Naive thymus-derived CD4-positive, alpha-beta T cell (primary cell): ENCODE results near the gene EFNA3. TPM values are rescaled to one million over a fixed set of nuclear protein-coding genes. Genes with fewer than 3 reads are reported as not detected.

Experiments
- ATAC-seq: fragments of 150-1000 bp; cut with Tn5 transposase; 2 replicates; pipeline ENCODE4 v1.10.0; 2021; ENCODE audit warnings: mild to moderate bottlenecking, moderate library complexity
- CTCF ChIA-PET: fragments of 350-600 bp; sonication (Branson Sonifier 250); formaldehyde crosslinking; loops from one replicate; lab custom pipeline; 2021; ENCODE audit warnings: antibody characterized with exemption; lab: Charles Lee
- POLR2A ChIA-PET: fragments of 350-600 bp; sonication (Branson Sonifier 250); formaldehyde crosslinking; loops from one replicate; lab custom pipeline; 2021; ENCODE audit warnings: antibody characterized with exemption, inconsistent platforms; lab: Charles Lee
- DNase-seq, 9 donors: peaks; one replicate each; pipeline versions ENCODE4 v3.0.0 to v3.0.0-alpha.2; 2020 to 2022; ENCODE audit warnings: mixed read lengths in 1 of 9
- H3K27ac ChIP-seq: one replicate; pipeline ENCODE4 v1.7.0; 2013; ENCODE audit warnings: mild to moderate bottlenecking, low read depth, low read length, moderate library complexity
- H3K27me3 ChIP-seq, 2 donors: one replicate each; pipeline ENCODE4 v1.7.0; 2013; ENCODE audit warnings: low read length in 2 of 2, mild to moderate bottlenecking in 2 of 2, moderate library complexity in 2 of 2; ENCODE audit not compliant: control insufficient read depth in 2 of 2, insufficient read depth in 2 of 2
- H3K36me3 ChIP-seq, 3 experiments: 1 replicate in 2 of 3; 2 replicates in 1 of 3; pipeline ENCODE4 v1.7.0; 2013; ENCODE audit warnings: low read length in 3 of 3, mild to moderate bottlenecking in 3 of 3, moderate library complexity in 1 of 3; ENCODE audit not compliant: insufficient read depth in 3 of 3, control insufficient read depth in 2 of 3
- H3K4me1 ChIP-seq, 2 donors: one replicate each; pipeline ENCODE4 v1.7.0; 2013; ENCODE audit warnings: low read length in 2 of 2, mild to moderate bottlenecking in 2 of 2, moderate library complexity in 1 of 2; ENCODE audit not compliant: control insufficient read depth in 2 of 2, insufficient read depth in 2 of 2
- H3K4me3 ChIP-seq: 2 replicates; pipeline ENCODE4 v1.7.0; 2013; ENCODE audit warnings: mild to moderate bottlenecking, low read length
- H3K9me3 ChIP-seq, 3 experiments: 1 replicate in 2 of 3; 2 replicates in 1 of 3; pipeline ENCODE4 v1.7.0; 2013; ENCODE audit warnings: low read length in 3 of 3; ENCODE audit not compliant: control insufficient read depth in 2 of 3
- H3K27ac Mint-ChIP-seq, 9 donors: one replicate each; pipeline ENCODE4 v1.8.0; 2020 to 2022; ENCODE audit warnings: mixed read lengths in 9 of 9, mild to moderate bottlenecking in 8 of 9, moderate library complexity in 5 of 9, inconsistent platforms in 2 of 9
- H3K27me3 Mint-ChIP-seq, 5 donors: one replicate each; pipeline ENCODE4 v1.8.0; 2021 to 2022; ENCODE audit warnings: mixed read lengths in 5 of 5, mild to moderate bottlenecking in 1 of 5
- H3K36me3 Mint-ChIP-seq, 5 donors: one replicate each; pipeline ENCODE4 v1.8.0; 2020 to 2022; ENCODE audit warnings: mixed read lengths in 5 of 5, mild to moderate bottlenecking in 3 of 5, inconsistent platforms in 1 of 5
- H3K4me1 Mint-ChIP-seq, 7 donors: one replicate each; pipeline ENCODE4 v1.8.0; 2020 to 2022; ENCODE audit warnings: mixed read lengths in 7 of 7, mild to moderate bottlenecking in 3 of 7, inconsistent platforms in 1 of 7
- H3K4me3 Mint-ChIP-seq, 10 donors: one replicate each; pipeline ENCODE4 v1.8.0; 2020 to 2022; ENCODE audit warnings: mild to moderate bottlenecking in 10 of 10, mixed read lengths in 10 of 10, moderate library complexity in 6 of 10, inconsistent platforms in 2 of 10
- H3K9me3 Mint-ChIP-seq, 11 donors: one replicate each; pipeline ENCODE4 v1.8.0; 2020 to 2022; ENCODE audit warnings: mixed read lengths in 11 of 11, mild to moderate bottlenecking in 4 of 11, inconsistent platforms in 1 of 11, moderate library complexity in 1 of 11
- intact Hi-C, 2 donors: fragments of 100-400 bp; cut with micrococcal nuclease; formaldehyde crosslinking; loops; one replicate each; pipeline ENCODE4 v1.15.1; 2023
- polyA plus RNA-seq, 2 donors: library from polyadenylated mRNA; unstranded; fragments of 300-500 nt; fragmentation: Illumina TruSeq; gene quantifications; one replicate each; pipeline ENCODE4 v1.2.3, GENCODE V29; 2021
- total RNA-seq, 6 experiments: library from RNA in 5 of 6; stranded (reverse) in 5 of 6; gene quantifications; 1 replicate in 5 of 6; 2 replicates in 1 of 6; pipeline ENCODE4 v1.2.3 and lab custom pipeline; 2021 to 2026

The EFNA3 gene
- total and polyA plus RNA-seq, 7 experiments from 2014 or later: 0.42 to 4.0 (median 1.7) TPM

DNA sequence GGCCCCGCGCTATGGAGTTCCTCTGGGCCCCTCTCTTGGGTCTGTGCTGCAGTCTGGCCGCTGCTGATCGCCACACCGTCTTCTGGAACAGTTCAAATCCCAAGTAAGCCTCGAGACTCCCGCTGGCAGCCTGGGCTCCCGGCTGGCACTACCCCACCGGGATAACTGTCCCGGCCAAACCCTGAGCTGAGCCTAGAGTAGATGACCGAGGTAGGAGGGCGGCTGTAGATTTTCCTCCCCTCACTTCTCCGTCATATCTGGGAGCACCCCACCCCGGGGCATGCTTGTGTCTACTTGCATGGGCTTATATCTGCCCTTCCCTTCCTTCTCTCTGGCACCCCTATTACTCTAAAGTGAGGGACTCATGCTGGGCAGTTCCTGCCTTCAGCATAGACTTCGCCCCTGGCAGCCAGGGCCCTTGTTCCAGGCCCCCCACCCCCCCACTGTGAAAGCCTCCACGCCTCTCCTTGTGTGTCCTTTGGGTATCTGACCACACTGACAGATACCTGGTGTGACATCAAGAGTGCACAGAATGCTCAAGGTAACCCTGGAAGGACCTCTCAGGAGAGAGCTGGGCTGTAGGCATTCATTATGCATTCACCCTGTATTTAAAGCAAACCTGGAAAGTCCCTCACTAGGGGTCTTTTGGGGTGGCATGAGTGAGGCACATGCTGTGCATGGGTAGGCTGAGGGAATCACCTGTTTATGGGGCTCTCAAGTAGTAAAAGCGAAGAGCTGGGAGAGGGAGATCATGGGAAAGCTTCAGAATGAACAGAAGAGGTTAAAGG lies 49.5 kb downstream of the EFNA3 start:
- POLR2A ChIA-PET: interaction anchor here (0.5 to 2.1 kb wide), 5 partner anchors 9 to 59 kb away, joined by 3 to 7 read pairs (median 3); partner anchors contain the start of gene KRTCAP2
- no peaks in the 10 kb centered on the region for H3K9me3 Mint-ChIP-seq
- intact Hi-C loops: loop anchor here (1.0 kb wide), 4 partner anchors 7 to 37 kb away; partner anchors contain the start of genes DPM3 (in 1 of the 2) and SLC50A1 (in 1 of the 2)
- no peaks in the 10 kb centered on the region for H3K9me3 ChIP-seq
- H3K27ac Mint-ChIP-seq: peak overlapping the region in 8 of 9 donors; percentile 74 to 96 (median 86)
- peaks cover 24 to 27% of the 10 kb centered on the region in 2 donors for H3K4me1 ChIP-seq
- no peak for ATAC-seq
- peak overlapping the region; percentile 55 for H3K27ac ChIP-seq
- H3K4me3 ChIP-seq: peak overlapping the region; percentile 59
- DNase-seq: peak in 1 of 9 donors; percentile 38
- H3K4me3 Mint-ChIP-seq: peak overlapping the region; percentile 68 to 97 (median 89)
- H3K4me1 Mint-ChIP-seq: peaks cover 20 to 49% (median 35%) of the 10 kb centered on the region in 7 donors
- H3K27me3 ChIP-seq: peaks cover 0 to 6% of the 10 kb centered on the region in 2 donors
- H3K36me3 ChIP-seq: peaks cover 0 to 10% (median 0%) of the 10 kb centered on the region in 3 experiments
- CTCF ChIA-PET: interaction anchor here (0.7 to 2.9 kb wide), 4 partner anchors 12 to 44 kb away, joined by 3 to 14 read pairs (median 6); partner anchors contain the start of genes DPM3 and KRTCAP2
- H3K27me3 Mint-ChIP-seq: peaks cover 0 to 62% (median 7%) of the 10 kb centered on the region in 5 donors
- peaks cover 0 to 6% (median 2%) of the 10 kb centered on the region in 5 donors for H3K36me3 Mint-ChIP-seq

DNA sequence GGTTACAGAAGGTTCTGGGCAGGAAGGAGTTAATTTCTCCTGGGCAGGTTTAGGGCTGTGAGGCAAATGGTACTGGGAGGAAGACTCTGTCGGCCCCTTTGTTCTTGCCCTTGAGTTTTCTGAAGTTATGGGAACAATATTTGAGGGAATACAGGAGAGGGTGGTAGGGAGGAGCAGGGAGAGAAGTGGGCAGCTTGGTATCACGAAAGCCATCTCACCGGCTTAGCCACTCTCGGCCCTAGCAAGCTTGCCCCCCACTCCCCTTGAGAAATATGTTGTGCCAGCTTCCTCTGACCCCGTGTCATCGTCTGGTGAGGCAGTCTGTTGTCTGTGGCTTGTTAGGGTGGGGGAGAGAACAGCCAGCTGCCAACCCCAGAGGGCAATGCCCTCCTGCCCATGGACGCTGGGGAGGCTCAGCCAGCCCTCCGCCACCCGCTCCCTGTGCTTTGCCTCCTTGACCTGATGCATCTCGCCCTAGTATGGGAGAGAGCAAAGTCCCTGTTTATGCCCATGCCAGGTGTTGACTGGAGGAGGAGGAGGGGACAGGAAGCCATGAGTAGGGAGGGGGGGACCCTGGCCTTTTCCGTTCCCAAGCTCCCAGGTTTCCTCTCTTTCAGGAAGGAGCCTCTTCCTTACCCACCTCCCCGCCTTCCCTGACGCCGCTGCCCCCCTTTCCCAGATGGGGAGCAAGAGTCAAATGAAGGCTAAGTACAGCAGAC lies 50.3 kb downstream of the EFNA3 start:
- peaks cover 0 to 9% (median 2%) of the 10 kb centered on the region in 5 donors for H3K36me3 Mint-ChIP-seq
- H3K36me3 ChIP-seq: peaks cover 0 to 15% (median 0%) of the 10 kb centered on the region in 3 experiments
- peak overlapping the region; percentile 18 to 97 (median 89) for H3K4me3 Mint-ChIP-seq
- DNase-seq: peak in 4 of 9 donors; percentile 16 to 29 (median 22)
- peak overlapping the region in 8 of 9 donors; percentile 74 to 96 (median 86) for H3K27ac Mint-ChIP-seq
- peak overlapping the region; percentile 59 for H3K4me3 ChIP-seq
- no peaks in the 10 kb centered on the region for H3K9me3 Mint-ChIP-seq
- POLR2A ChIA-PET: interaction anchor here (0.5 to 2.1 kb wide), 4 partner anchors 8 to 57 kb away, joined by 3 to 7 read pairs (median 3); partner anchors contain the start of gene KRTCAP2
- peaks cover 24 to 27% of the 10 kb centered on the region in 2 donors for H3K4me1 ChIP-seq
- H3K27ac ChIP-seq: peak overlapping the region; percentile 55
- peaks cover 0 to 58% (median 7%) of the 10 kb centered on the region in 5 donors for H3K27me3 Mint-ChIP-seq
- peak; percentile 33 for ATAC-seq
- peaks cover 0 to 6% of the 10 kb centered on the region in 2 donors for H3K27me3 ChIP-seq
- H3K9me3 ChIP-seq: no peaks in the 10 kb centered on the region
- H3K4me1 Mint-ChIP-seq: peaks cover 22 to 49% (median 38%) of the 10 kb centered on the region in 7 donors
- CTCF ChIA-PET: interaction anchor here (0.7 to 2.9 kb wide), 4 partner anchors 11 to 44 kb away, joined by 3 to 14 read pairs (median 6); partner anchors contain the start of genes DPM3 and KRTCAP2
- intact Hi-C loops: loop anchor here in 1 of 2 donors (1.0 kb wide), 1 partner anchor 11 kb away; the partner anchor contains the start of gene DPM3

GRCh38 chr1:155130272-155131006 lies 51.8 kb downstream of the EFNA3 start:
- peaks cover 0 to 18% (median 0%) of the 10 kb centered on the region in 3 experiments for H3K36me3 ChIP-seq
- POLR2A ChIA-PET: interaction anchor here (0.7 to 1.3 kb wide), 5 partner anchors 9 to 113 kb away, joined by 3 to 5 read pairs (median 3); no protein-coding TSS in a partner anchor
- Mint-ChIP-seq H3K27ac (peak overlapping the region in 8 of 9 donors; percentile 19 to 96 (median 84)), H3K4me3 (peak overlapping the region in 9 of 10 donors; percentile 9 to 97 (median 88)), H3K36me3 (peaks cover 0 to 9% (median 2%) of the 10 kb centered on the region in 5 donors), H3K4me1 (peaks cover 32 to 57% (median 48%) of the 10 kb centered on the region in 7 donors), H3K9me3 (no peaks in the 10 kb centered on the region), H3K27me3 (peaks cover 0 to 44% (median 7%) of the 10 kb centered on the region in 5 donors)
- DNase-seq: no peak
- H3K27ac ChIP-seq: peak overlapping the region; percentile 55
- CTCF ChIA-PET: interaction anchor here (1.6 to 2.9 kb wide), 3 partner anchors 39 to 45 kb away, joined by 4 to 14 read pairs (median 8); partner anchors contain the start of gene KRTCAP2
- H3K9me3 ChIP-seq: no peaks in the 10 kb centered on the region
- intact Hi-C loops: no loop called here
- H3K27me3 ChIP-seq: peaks cover 0 to 6% of the 10 kb centered on the region in 2 donors
- H3K4me1 ChIP-seq: peaks cover 30 to 32% of the 10 kb centered on the region in 2 donors
- no peak overlapping the region for H3K4me3 ChIP-seq
- no peak for ATAC-seq

DNA sequence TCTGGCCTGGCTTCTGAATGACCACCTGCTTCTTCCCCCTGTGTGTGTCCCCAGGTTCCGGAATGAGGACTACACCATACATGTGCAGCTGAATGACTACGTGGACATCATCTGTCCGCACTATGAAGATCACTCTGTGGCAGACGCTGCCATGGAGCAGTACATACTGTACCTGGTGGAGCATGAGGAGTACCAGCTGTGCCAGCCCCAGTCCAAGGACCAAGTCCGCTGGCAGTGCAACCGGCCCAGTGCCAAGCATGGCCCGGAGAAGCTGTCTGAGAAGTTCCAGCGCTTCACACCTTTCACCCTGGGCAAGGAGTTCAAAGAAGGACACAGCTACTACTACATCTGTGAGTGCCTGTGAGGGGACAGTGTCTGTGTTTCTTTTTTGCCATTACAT lies 52.6 kb downstream of the EFNA3 start:
- peaks cover 0 to 24% (median 0%) of the 10 kb centered on the region in 3 experiments for H3K36me3 ChIP-seq
- POLR2A ChIA-PET: interaction anchor here (0.8 kb wide), 1 partner anchor 11 kb away, joined by 3 read pairs; no protein-coding TSS in a partner anchor

DNA sequence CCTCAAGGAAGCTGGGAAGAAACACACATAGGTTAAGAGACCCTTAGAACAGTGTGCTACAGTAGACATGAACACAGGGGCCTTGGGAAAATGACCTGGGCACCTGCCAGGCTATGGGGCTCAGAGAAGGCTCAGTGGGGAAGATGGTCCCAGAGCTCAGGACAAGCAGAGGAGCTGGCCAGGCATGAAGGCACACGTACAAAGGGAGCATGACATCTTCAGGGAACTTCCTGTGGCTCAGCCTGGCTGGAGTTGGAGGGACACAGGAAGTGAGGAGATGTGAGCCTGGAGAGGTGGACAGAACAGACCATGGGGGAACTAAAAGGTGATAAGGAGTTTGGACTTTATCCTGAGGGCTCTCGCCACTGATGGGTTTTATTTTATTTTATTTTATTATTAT lies 53.2 kb downstream of the EFNA3 start:
- no peaks in the 10 kb centered on the region for H3K9me3 Mint-ChIP-seq
- DNase-seq (no peak), ATAC-seq (no peak)
- Histone ChIP-seq H3K4me1 (peaks cover 26 to 35% of the 10 kb centered on the region in 2 donors), H3K9me3 (no peaks in the 10 kb centered on the region), H3K4me3 (no peak overlapping the region), H3K36me3 (peaks cover 0 to 24% (median 0%) of the 10 kb centered on the region in 3 experiments), H3K27ac (no peak overlapping the region), H3K27me3 (peaks cover 0 to 6% of the 10 kb centered on the region in 2 donors)
- intact Hi-C loops: no loop called here
- H3K36me3 Mint-ChIP-seq: peaks cover 0 to 9% (median 2%) of the 10 kb centered on the region in 5 donors
- CTCF ChIA-PET: interaction anchor here (1.6 kb wide), 1 partner anchor 47 kb away, joined by 4 read pairs; no protein-coding TSS in a partner anchor
- H3K27ac Mint-ChIP-seq: peak overlapping the region in 5 of 9 donors; percentile 60 to 91 (median 75)
- peaks cover 0 to 32% (median 4%) of the 10 kb centered on the region in 5 donors for H3K27me3 Mint-ChIP-seq
- H3K4me1 Mint-ChIP-seq: peaks cover 37 to 56% (median 52%) of the 10 kb centered on the region in 7 donors
- POLR2A ChIA-PET: no interaction called here
- H3K4me3 Mint-ChIP-seq: peak overlapping the region in 1 of 10 donors; percentile 18

More for the DNA sequence above, 52.6 kb downstream of the EFNA3 start:
- Mint-ChIP-seq H3K27ac (peak overlapping the region in 7 of 9 donors; percentile 54 to 96 (median 79)), H3K4me3 (peak overlapping the region in 3 of 10 donors; percentile 12 to 97 (median 55)), H3K27me3 (peaks cover 0 to 38% (median 7%) of the 10 kb centered on the region in 5 donors), H3K4me1 (peaks cover 37 to 57% (median 52%) of the 10 kb centered on the region in 7 donors), H3K9me3 (no peaks in the 10 kb centered on the region), H3K36me3 (peaks cover 0 to 9% (median 3%) of the 10 kb centered on the region in 5 donors)
- Histone ChIP-seq H3K27me3 (peaks cover 0 to 6% of the 10 kb centered on the region in 2 donors), H3K9me3 (no peaks in the 10 kb centered on the region), H3K4me3 (no peak overlapping the region), H3K4me1 (peaks cover 30 to 32% of the 10 kb centered on the region in 2 donors), H3K27ac (peak overlapping the region; percentile 55)
- CTCF ChIA-PET: interaction anchor here (1.6 kb wide), 1 partner anchor 46 kb away, joined by 4 read pairs; no protein-coding TSS in a partner anchor
- DNase-seq (no peak), ATAC-seq (no peak)
- intact Hi-C loops: no loop called here
